IMR-90 (cell line): Measurements from ENCODE around the gene FAM184A. TPM values are rescaled to one million over a fixed set of nuclear protein-coding genes. Genes with fewer than 3 reads are reported as not detected.

Source experiments
- ATAC-seq: fragments of 200-7000 bp; cut with Tn5 transposase; 2 replicates; pipeline ENCODE4 v1.9.1; 2020; ENCODE audit warnings: low read depth, mild to moderate bottlenecking, moderate library complexity
- BruUV-seq: library from RNA; stranded (reverse); fragments of 400-500 nt; replicated peaks from 2 replicates; lab custom pipeline; 2021; lab: Mats Ljungman, UMichigan
- CTCF ChIA-PET: fragments of 300-600 bp; formaldehyde crosslinking; extraction: SDS; loops from one replicate; lab custom pipeline; 2021; ENCODE audit warnings: antibody characterized with exemption; lab: Yijun Ruan, JAX
- POLR2A ChIA-PET: fragments of 300-600 bp; sonication (Branson Sonifier 250); formaldehyde crosslinking; loops from one replicate; lab custom pipeline; 2022; ENCODE audit warnings: antibody characterized with exemption; ENCODE audit not compliant: unreplicated experiment; lab: Charles Lee
- DNase-seq: peaks from one replicate; pipeline ENCODE4 v3.0.0; 2013
- H2AFZ ChIP-seq: replicated peaks from 2 replicates; pipeline ENCODE3; 2013; ENCODE audit warnings: low read length, mild to moderate bottlenecking; ENCODE audit not compliant: poor library complexity
- H2AK5ac ChIP-seq: 2 replicates; pipeline ENCODE4 v1.6.1; 2013; ENCODE audit warnings: low read depth, low read length, inconsistent platforms
- H2AK9ac ChIP-seq: replicated peaks from 2 replicates; pipeline ENCODE3; 2013; ENCODE audit warnings: mild to moderate bottlenecking, low read depth, low read length, moderate library complexity; ENCODE audit not compliant: poor library complexity
- H2BK120ac ChIP-seq: 2 replicates; pipeline ENCODE4 v1.6.1; 2013; ENCODE audit warnings: low read depth, low read length, inconsistent platforms
- H2BK15ac ChIP-seq: 3 replicates; pipeline ENCODE4 v1.6.1; 2013; ENCODE audit warnings: low read depth, low read length, inconsistent platforms
- H2BK20ac ChIP-seq: 2 replicates; pipeline ENCODE4 v1.6.1; 2013; ENCODE audit warnings: low read depth, mild to moderate bottlenecking, inconsistent platforms, low read length, moderate library complexity
- H2BK5ac ChIP-seq: 2 replicates; pipeline ENCODE4 v1.6.1; 2013; ENCODE audit warnings: mild to moderate bottlenecking, low read depth, low read length, inconsistent platforms; ENCODE audit not compliant: poor library complexity, severe bottlenecking
- H3K14ac ChIP-seq: replicated peaks from 2 replicates; pipeline ENCODE4 v1.6.1; 2013; ENCODE audit warnings: low read depth, low read length, inconsistent platforms
- H3K18ac ChIP-seq: 2 replicates; pipeline ENCODE4 v1.6.1; 2013; ENCODE audit warnings: low read depth, low read length, control low read depth
- H3K23ac ChIP-seq: 2 replicates; pipeline ENCODE4 v1.6.1; 2013; ENCODE audit warnings: low read depth, low read length, inconsistent platforms
- H3K27ac ChIP-seq: 2 replicates; pipeline ENCODE4 v1.5.1; 2013; ENCODE audit warnings: mild to moderate bottlenecking, control low read depth, low read length; ENCODE audit not compliant: insufficient read depth
- H3K27me3 ChIP-seq: 2 replicates; pipeline ENCODE4 v1.6.1; 2013; ENCODE audit warnings: low read length; ENCODE audit not compliant: control insufficient read depth, insufficient read depth
- H3K36me3 ChIP-seq: 2 replicates; pipeline ENCODE4 v1.6.1; 2013; ENCODE audit warnings: low read length, mixed read lengths; ENCODE audit not compliant: control insufficient read depth, insufficient read depth
- H3K4ac ChIP-seq: 2 replicates; pipeline ENCODE4 v1.6.1; 2013; ENCODE audit warnings: low read depth, low read length, inconsistent platforms
- H3K4me1 ChIP-seq: 2 replicates; pipeline ENCODE4 v1.6.1; 2013; ENCODE audit warnings: low read length, mixed read lengths; ENCODE audit not compliant: control insufficient read depth, insufficient read depth
- H3K4me2 ChIP-seq: 2 replicates; pipeline ENCODE4 v1.6.1; 2013; ENCODE audit warnings: low read depth, mild to moderate bottlenecking, control low read depth, low read length, moderate library complexity
- H3K4me3 ChIP-seq: 2 replicates; pipeline ENCODE4 v1.5.1; 2013; ENCODE audit warnings: low read depth, mild to moderate bottlenecking, control low read depth, low read length, moderate library complexity; ENCODE audit not compliant: insufficient read depth
- H3K56ac ChIP-seq: 2 replicates; pipeline ENCODE4 v1.6.1; 2013; ENCODE audit warnings: low read length, inconsistent platforms; ENCODE audit not compliant: insufficient read depth; ENCODE audit errors: extremely low read depth
- H3K79me1 ChIP-seq, 2 experiments: 2 replicates each; pipeline ENCODE4 v1.6.1; 2013; ENCODE audit warnings: low read length in 2 of 2, inconsistent platforms in 1 of 2, low read depth in 1 of 2
- H3K9ac ChIP-seq: 2 replicates; pipeline ENCODE4 v1.6.1; 2013; ENCODE audit warnings: low read depth, low read length, control low read depth
- H3K9me1 ChIP-seq: 2 replicates; pipeline ENCODE4 v1.6.1; 2013; ENCODE audit warnings: low read length, inconsistent platforms; ENCODE audit not compliant: insufficient read depth
- H3K9me3 ChIP-seq: 2 replicates; pipeline ENCODE4 v1.6.1; 2013; ENCODE audit warnings: low read length; ENCODE audit not compliant: control insufficient read depth, insufficient read depth
- H4K20me1 ChIP-seq: 2 replicates; pipeline ENCODE4 v1.6.1; 2013; ENCODE audit warnings: low read length, inconsistent platforms; ENCODE audit not compliant: insufficient read depth
- H4K5ac ChIP-seq: 2 replicates; pipeline ENCODE4 v1.6.1; 2013; ENCODE audit warnings: mild to moderate bottlenecking, low read depth, low read length, control low read depth
- H4K8ac ChIP-seq, 2 experiments: 2 replicates each; pipeline ENCODE4 v1.6.1; 2013; ENCODE audit warnings: low read depth in 2 of 2, low read length in 2 of 2, control low read depth in 1 of 2, inconsistent platforms in 1 of 2
- H4K91ac ChIP-seq: 2 replicates; pipeline ENCODE4 v1.6.1; 2013; ENCODE audit warnings: low read depth, low read length, inconsistent platforms; ENCODE audit not compliant: insufficient read depth
- BHLHE40 ChIP-seq: fragments of 150-350 bp; IDR thresholded peaks from 2 replicates; pipeline ENCODE4 v1.6.1; 2016; ENCODE audit warnings: mild to moderate bottlenecking, low read depth, low read length
- CEBPB ChIP-seq: IDR thresholded peaks from 2 replicates; pipeline ENCODE4 v1.6.1; 2012; ENCODE audit warnings: low read depth, low read length, improper control_type of control experiment
- CHD1 ChIP-seq: IDR thresholded peaks from 2 replicates; pipeline ENCODE4 v1.6.1; 2012; ENCODE audit warnings: low read depth, low read length, improper control_type of control experiment
- CTCF ChIP-seq: conservative IDR thresholded peaks from 2 replicates; pipeline ENCODE4 v1.5.1; 2012; ENCODE audit warnings: mild to moderate bottlenecking, low read depth, low read length, improper control_type of control experiment
- ELK1 ChIP-seq: fragments of 150-350 bp; IDR thresholded peaks from 2 replicates; pipeline ENCODE4 v1.6.1; 2016; ENCODE audit warnings: low read depth, mild to moderate bottlenecking, low read length, moderate library complexity, borderline replicate concordance
- FOS ChIP-seq: fragments of 150-350 bp; IDR thresholded peaks from 2 replicates; pipeline ENCODE4 v1.6.1; 2016; ENCODE audit warnings: low read depth, low read length
- MAFK ChIP-seq: IDR thresholded peaks from 2 replicates; pipeline ENCODE4 v1.6.1; 2012; ENCODE audit warnings: low read depth, low read length, improper control_type of control experiment
- MAZ ChIP-seq: IDR thresholded peaks from 2 replicates; pipeline ENCODE4 v1.6.1; 2012; ENCODE audit warnings: low read depth, mild to moderate bottlenecking, low read length, improper control_type of control experiment, moderate library complexity, borderline replicate concordance
- MXI1 ChIP-seq: IDR thresholded peaks from 2 replicates; pipeline ENCODE4 v1.6.1; 2012; ENCODE audit warnings: low read depth, mild to moderate bottlenecking, low read length, moderate library complexity, borderline replicate concordance
- NFE2L2 ChIP-seq: fragments of 150-350 bp; IDR thresholded peaks from 2 replicates; pipeline ENCODE4 v1.6.1; 2016; ENCODE audit warnings: low read depth, mild to moderate bottlenecking, low read length
- POLR2A ChIP-seq: IDR thresholded peaks from 2 replicates; pipeline ENCODE4 v1.6.1; 2012; ENCODE audit warnings: mild to moderate bottlenecking, low read depth, low read length
- RCOR1 ChIP-seq: IDR thresholded peaks from 2 replicates; pipeline ENCODE4 v1.6.1; 2012; ENCODE audit warnings: mild to moderate bottlenecking, low read length, improper control_type of control experiment; ENCODE audit not compliant: insufficient replicate concordance
- RFX5 ChIP-seq: IDR thresholded peaks from 2 replicates; pipeline ENCODE4 v1.8.0; 2012; ENCODE audit warnings: low read depth, mild to moderate bottlenecking, low read length, moderate library complexity
- SMC3 ChIP-seq: fragments of 150-350 bp; IDR thresholded peaks from 2 replicates; pipeline ENCODE4 v1.6.1; 2016; ENCODE audit warnings: low read depth, mild to moderate bottlenecking, antibody characterized with exemption, low read length, moderate library complexity
- USF2 ChIP-seq: fragments of 150-350 bp; IDR thresholded peaks from 2 replicates; pipeline ENCODE4 v1.6.1; 2017; ENCODE audit warnings: mild to moderate bottlenecking, antibody characterized with exemption, low read length, low read depth
- WGBS, 2 experiments: methylation state at CpG; one replicate each; pipeline versions ENCODE4 v1.1.5 to v1.1.7; 2013; ENCODE audit warnings: missing lambda C conversion rate in 2 of 2; ENCODE audit not compliant: insufficient read length in 1 of 2; ENCODE audit errors: extremely low coverage in 2 of 2; 5-methylcytosine and 5-hydroxymethylcytosine counted together
- dilution Hi-C: fragments of 300-500 bp; cut with HindIII; formaldehyde crosslinking; loops from one replicate; pipeline ENCODE4 v1.14.3; 2018; ENCODE audit warnings: low sequenced_read_pairs; ENCODE audit not compliant: unreplicated experiment
- in situ Hi-C: fragments of 300-500 bp; cut with MboI; formaldehyde crosslinking; loops from 3 replicates; pipeline ENCODE4 v1.14.3; 2019; ENCODE audit warnings: low sequenced_read_pairs, inconsistent platforms, mixed read lengths
- intact Hi-C: fragments of 100-400 bp; cut with micrococcal nuclease; formaldehyde crosslinking; loops from 2 replicates; pipeline ENCODE4 v1.10.0; 2022
- polyA plus RNA-seq, 3 experiments: library from polyadenylated mRNA; depleted of rRNA; stranded (reverse); fragments of >200 nt; gene quantifications; 2 replicates each; pipeline ENCODE4 v1.2.3, GENCODE V29; 2012; ENCODE audit warnings: low replicate concordance in 1 of 3
- total RNA-seq: library from RNA; depleted of rRNA; stranded (reverse); fragments of >200 nt; gene quantifications from 2 replicates; pipeline ENCODE4 v1.2.3, GENCODE V29; 2012

The FAM184A gene
- total and polyA plus RNA-seq, 2 of the 4 experiments (the other 2 are of a cell fraction) = 0.03 TPM; not detected in 1

- Histone ChIP-seq H2AFZ (no peak overlapping the region), H2BK15ac (no peak overlapping the region), H2BK20ac (no peak overlapping the region), H3K4me1 (no peaks in the 10 kb centered on the region), H3K14ac (no peak overlapping the region), H3K56ac (no peak overlapping the region), H4K8ac (no peak overlapping the region), H2AK5ac (no peak overlapping the region), H3K79me1 (no peaks in the 10 kb centered on the region), H2BK120ac (no peak overlapping the region), H3K36me3 (no peaks in the 10 kb centered on the region), H2AK9ac (no peak overlapping the region), H3K23ac (no peak overlapping the region), H4K91ac (no peak overlapping the region), H3K18ac (no peak overlapping the region), H4K5ac (no peak overlapping the region), H3K4me2 (no peak overlapping the region), H3K9me1 (no peaks in the 10 kb centered on the region), H3K9ac (no peak overlapping the region), H3K4ac (no peak overlapping the region), H4K20me1 (no peaks in the 10 kb centered on the region), H3K27me3 (no peaks in the 10 kb centered on the region), H2BK5ac (no peak overlapping the region), H3K4me3 (no peak overlapping the region), H3K9me3 (no peaks in the 10 kb centered on the region), H3K27ac (no peak overlapping the region)
- BruUV-seq = no TSS peak
- intact Hi-C loops = no loop called here
- TF ChIP-seq RFX5 (no peak), MXI1 (no peak), CTCF (no peak), CEBPB (no peak), FOS (no peak), ELK1 (no peak), POLR2A (no peak), NFE2L2 (no peak), USF2 (no peak), BHLHE40 (no peak), RCOR1 (no peak), MAFK (no peak), SMC3 (no peak), CHD1 (no peak), MAZ (no peak)
- DNase-seq = no peak
- no peak for ATAC-seq
- dilution Hi-C loops = no loop called here
- whole genome bisulfite sequencing, 2 experiments = no CpG with 5 or more reads among the region's 1 CpG
- ChIA-PET CTCF (interaction anchor here (2.6 kb wide), 1 partner anchor 12 kb away, joined by 11 read pairs; no protein-coding TSS in a partner anchor), POLR2A (interaction anchor here (0.7 kb wide), 1 partner anchor 501 kb away, joined by 3 read pairs; no protein-coding TSS in a partner anchor)
- in situ Hi-C loops = no loop called here
These were observed 103.7 kb downstream of the FAM184A start for GRCh38 chr6:118974790-118975189.
